Left ventricle myocardium inferior (tissue), 1 donor: Measurements from ENCODE around the gene TFEC. TPM values are rescaled to one million over a fixed set of nuclear protein-coding genes. Genes with fewer than 3 reads are reported as not detected.

Experiments
- DNase-seq: peaks from one replicate; pipeline ENCODE4 v3.0.0-alpha.2; 2020
- H3K27ac ChIP-seq: fragments of 200-600 bp; replicated peaks from 2 replicates; pipeline ENCODE4 v1.8.0; 2021
- H3K27me3 ChIP-seq: fragments of 200-600 bp; 2 replicates; pipeline ENCODE4 v1.8.0; 2021; ENCODE audit warnings: low read depth
- H3K36me3 ChIP-seq: fragments of 200-600 bp; 2 replicates; pipeline ENCODE4 v1.8.0; 2021
- H3K4me1 ChIP-seq: fragments of 200-600 bp; 2 replicates; pipeline ENCODE4 v1.8.0; 2021
- H3K4me3 ChIP-seq: fragments of 200-600 bp; 2 replicates; pipeline ENCODE4 v1.8.0; 2021; ENCODE audit warnings: mild to moderate bottlenecking, moderate library complexity
- H3K9me3 ChIP-seq: fragments of 200-600 bp; replicated peaks from 2 replicates; pipeline ENCODE4 v1.8.0; 2021
- CTCF ChIP-seq: fragments of 200-600 bp; IDR thresholded peaks from 2 replicates; pipeline ENCODE4 v1.8.0; 2021; ENCODE audit warnings: antibody characterized with exemption, mild to moderate bottlenecking, borderline replicate concordance
- intact Hi-C: fragments of 100-400 bp; cut with micrococcal nuclease; formaldehyde crosslinking; loops from one replicate; pipeline ENCODE4 v1.11.0; 2022
- total RNA-seq: library from RNA; stranded (reverse); fragmentation: NEBNext Ultra II Directional; extraction: Animal tissue kit (Norgen Biotek cat#: 25700); gene quantifications from one replicate; pipeline ENCODE4 v1.2.1, GENCODE V29; 2021
- donor health status: DM: no; HTN: yes; CAD: no; lungs with severe emphysema.

Gene TFEC
- total RNA-seq, 1 donor from 2014 or later, result 1.7 TPM

DNA sequence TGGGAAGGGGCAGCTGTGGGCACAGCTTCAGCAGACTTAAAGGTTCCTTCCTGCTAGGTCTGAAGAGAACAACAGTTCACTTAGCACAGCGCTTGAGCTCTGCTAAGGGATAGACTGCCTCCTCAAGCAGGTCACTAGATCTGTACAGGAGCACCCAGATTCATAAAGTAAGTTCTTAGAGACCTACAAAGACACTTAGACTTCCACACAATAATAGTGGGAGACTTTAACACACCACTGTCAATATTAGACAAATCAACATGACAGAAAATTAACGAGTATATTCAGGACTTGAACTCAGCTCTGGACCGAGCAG, 140.9 kb downstream of the TFEC start:
- Histone ChIP-seq H3K9me3 (peaks cover 21% of the 10 kb centered on the region), H3K27me3 (no peaks in the 10 kb centered on the region), H3K4me3 (no peak overlapping the region), H3K36me3 (no peaks in the 10 kb centered on the region), H3K27ac (no peak overlapping the region), H3K4me1 (no peaks in the 10 kb centered on the region)
- intact Hi-C loops, result no loop called here
- no peak for DNase-seq
- no peak for TF ChIP-seq CTCF

- Histone ChIP-seq H3K9me3 (peaks cover 21% of the 10 kb centered on the region), H3K4me3 (no peak overlapping the region), H3K4me1 (no peaks in the 10 kb centered on the region), H3K36me3 (no peaks in the 10 kb centered on the region), H3K27me3 (no peaks in the 10 kb centered on the region), H3K27ac (no peak overlapping the region)
- TF ChIP-seq CTCF, result no peak
- intact Hi-C loops, result no loop called here
- DNase-seq, result no peak
Observed at GRCh38 chr7:115888981-115889668, 141.4 kb downstream of the TFEC start.

- no peak for DNase-seq
- TF ChIP-seq CTCF, result no peak
- Histone ChIP-seq H3K9me3 (peaks cover 14% of the 10 kb centered on the region), H3K4me3 (no peak overlapping the region), H3K4me1 (no peaks in the 10 kb centered on the region), H3K36me3 (no peaks in the 10 kb centered on the region), H3K27ac (no peak overlapping the region), H3K27me3 (no peaks in the 10 kb centered on the region)
- intact Hi-C loops, result no loop called here
Observed at GRCh38 chr7:115885550-115885949, 145.0 kb downstream of the TFEC start.

Other genes with a start within 250 kb of the TFEC start
- gene TES, start 179.8 kb upstream of the TFEC start, total RNA-seq, result 13.9 TPM